Activated T-helper 9 cell treated with anti-CD3 and anti-CD28 coated beads, Interleukin-2, amount 50 U/mL, for 16 hours (primary cell): Measurements from ENCODE around the gene SCN2A.
"Not testable (repeated sequence)": the region's sequence is repeated elsewhere in the genome, so short reads cannot be mapped to it uniquely, and the experiment has no call there.

ENCODE experiments used
- DNase-seq: peaks from one replicate; pipeline ENCODE4 v3.0.0-alpha.2; 2020; ENCODE audit warnings: low read depth

The SCN2A gene

DNA sequence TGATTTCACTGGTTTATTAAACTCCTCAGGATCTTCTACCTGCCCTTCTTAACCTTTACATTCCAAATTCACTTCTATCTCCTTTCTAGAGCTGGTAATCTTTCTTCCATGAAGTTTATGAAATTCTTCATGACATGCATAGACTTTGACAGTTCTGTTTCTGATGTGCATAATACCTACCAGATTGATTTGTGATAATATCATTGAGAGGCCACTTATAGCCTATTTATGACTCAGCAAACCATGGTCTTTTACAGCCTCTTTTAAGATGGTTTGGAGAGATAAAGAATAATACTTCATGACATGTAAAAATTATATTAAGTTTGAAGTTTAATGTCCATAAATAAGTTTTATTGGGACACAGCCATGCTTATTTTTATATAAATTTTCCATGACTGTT is 14.0 kb downstream of the SCN2A start:
- no peak for DNase-seq

DNA sequence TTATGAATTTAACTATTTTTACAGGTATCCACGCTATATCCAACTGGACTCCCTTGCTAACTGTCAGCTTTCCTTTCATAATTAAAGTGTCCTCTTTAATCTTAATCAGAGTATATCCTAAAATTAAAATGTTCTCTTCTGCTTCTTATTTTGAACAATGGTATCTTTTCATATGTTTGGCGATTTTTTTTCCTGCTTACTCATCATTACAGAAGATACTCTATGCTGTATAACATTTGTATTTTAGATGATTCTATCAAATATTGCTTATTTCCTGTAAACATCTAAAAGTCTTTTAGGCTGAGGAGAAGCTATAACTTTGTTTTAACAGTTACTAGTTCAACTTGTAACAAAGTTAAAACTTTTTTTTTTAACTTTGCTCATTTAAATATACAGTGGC is 17.4 kb downstream of the SCN2A start:
- DNase-seq: no peak

DNA sequence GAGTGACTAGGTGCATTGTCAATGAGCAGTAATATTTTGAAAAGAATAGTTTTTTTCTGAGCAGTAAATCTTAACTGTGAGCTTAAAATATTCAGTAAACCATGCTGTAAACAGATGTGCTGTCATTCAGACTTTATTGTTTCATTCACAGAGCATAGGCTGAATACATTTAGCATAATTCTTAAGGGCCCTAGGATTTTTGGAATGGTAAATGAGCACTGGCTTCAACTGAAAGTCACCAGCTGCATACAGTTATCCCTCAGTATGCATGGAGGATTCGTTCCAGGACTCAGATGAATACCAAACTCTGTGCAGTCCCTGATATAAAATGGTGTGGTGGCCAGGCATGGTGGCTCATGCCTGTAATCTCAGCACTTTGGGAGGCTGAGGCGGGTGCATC is 21.1 kb downstream of the SCN2A start:
- DNase-seq: not testable (repeated sequence)

DNA sequence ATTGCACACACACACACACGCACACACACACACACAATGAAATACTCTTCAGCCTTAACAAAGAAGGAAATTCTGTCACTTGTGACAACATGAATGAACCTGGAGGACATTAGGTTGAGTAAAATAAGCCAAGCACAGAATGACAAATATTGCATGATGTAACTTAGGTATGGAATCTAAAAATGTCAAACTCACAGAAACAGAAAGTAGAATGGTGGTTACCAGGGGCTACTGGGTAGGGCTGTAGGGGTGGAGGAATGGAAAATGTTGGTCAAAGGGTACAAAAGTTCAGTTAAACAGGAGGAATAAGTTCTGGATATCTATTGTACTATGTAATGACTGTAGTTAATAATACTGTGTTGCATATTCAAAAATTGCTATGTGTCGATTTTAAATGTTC is 29.5 kb downstream of the SCN2A start:
- no peak for DNase-seq

DNA sequence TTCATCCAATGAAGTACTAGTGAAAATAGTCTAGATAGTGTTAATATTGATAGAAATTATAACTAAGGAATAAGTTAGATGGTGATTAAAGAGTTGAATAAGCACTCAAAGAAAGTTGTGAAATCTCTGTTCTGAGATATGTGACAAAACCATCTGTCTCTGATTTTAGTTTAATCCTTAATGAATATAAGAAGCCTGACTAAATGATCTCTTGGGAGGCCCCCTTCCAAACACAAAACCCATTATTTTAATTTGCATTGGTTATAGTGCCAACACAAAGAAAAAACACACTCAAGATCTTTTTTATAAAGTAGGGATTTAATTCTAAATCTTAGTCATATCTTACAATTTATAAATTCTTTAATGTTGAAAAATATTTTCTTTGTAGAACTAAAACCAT is 34.0 kb downstream of the SCN2A start:
- DNase-seq: no peak

DNA sequence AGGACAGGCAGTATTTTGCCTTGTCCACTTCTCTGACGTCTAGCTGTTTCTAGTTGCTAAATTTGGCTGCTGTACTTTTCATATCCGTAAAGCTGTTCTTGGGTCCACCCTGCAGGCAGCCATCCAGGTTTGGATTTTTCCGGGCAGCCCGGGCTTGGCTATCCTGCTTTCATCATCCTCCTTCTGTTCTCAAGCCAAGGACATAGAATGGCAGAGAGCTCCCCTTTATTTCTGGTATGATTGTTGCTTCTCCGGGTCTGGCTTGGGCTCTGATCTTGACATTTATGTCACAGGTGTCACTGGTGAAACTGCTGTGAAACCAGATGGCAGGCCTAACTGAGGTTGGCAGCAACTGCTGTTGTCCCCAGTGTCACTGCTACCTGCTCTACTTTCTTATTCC is 35.5 kb downstream of the SCN2A start:
- DNase-seq: no peak

DNA sequence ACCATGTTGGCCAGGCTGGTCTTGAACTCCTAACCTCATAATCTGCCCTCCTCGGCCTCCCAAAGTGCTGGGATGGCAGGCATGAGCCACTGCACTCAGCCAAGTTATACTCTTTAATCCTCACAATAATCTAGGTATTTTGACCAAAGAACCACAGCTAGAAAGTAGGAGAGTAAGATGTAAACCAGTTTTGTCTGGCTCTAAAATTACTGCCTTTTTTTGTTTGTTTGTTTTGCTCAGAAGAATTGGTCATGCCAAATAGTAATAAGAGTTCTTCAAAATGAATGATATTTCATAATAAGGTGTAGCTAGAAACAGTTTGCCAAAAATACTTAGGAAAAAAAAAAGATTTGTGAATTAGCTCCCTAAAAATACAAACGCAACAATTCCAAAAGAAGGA is 36.7 kb downstream of the SCN2A start:
- no peak for DNase-seq

DNA sequence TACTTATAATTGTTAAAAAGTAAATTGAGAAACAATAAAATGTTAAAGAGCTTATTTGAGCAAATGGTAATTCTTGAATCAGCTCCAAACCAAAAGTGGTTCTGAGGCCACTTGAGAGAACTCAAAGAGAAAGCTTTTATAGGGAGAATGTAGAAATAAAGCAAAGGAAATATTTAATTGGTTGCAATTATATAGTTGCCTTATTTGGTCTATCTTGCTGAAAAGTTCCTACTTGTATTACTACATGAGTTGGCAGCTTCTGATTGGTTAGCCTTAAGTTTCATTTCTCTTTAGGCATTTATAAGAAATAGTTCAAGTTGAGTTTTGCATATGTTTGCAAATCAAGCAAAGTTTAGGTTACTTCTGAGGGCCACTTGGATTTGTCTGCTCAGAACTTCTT is 38.1 kb downstream of the SCN2A start:
- DNase-seq: no peak

DNA sequence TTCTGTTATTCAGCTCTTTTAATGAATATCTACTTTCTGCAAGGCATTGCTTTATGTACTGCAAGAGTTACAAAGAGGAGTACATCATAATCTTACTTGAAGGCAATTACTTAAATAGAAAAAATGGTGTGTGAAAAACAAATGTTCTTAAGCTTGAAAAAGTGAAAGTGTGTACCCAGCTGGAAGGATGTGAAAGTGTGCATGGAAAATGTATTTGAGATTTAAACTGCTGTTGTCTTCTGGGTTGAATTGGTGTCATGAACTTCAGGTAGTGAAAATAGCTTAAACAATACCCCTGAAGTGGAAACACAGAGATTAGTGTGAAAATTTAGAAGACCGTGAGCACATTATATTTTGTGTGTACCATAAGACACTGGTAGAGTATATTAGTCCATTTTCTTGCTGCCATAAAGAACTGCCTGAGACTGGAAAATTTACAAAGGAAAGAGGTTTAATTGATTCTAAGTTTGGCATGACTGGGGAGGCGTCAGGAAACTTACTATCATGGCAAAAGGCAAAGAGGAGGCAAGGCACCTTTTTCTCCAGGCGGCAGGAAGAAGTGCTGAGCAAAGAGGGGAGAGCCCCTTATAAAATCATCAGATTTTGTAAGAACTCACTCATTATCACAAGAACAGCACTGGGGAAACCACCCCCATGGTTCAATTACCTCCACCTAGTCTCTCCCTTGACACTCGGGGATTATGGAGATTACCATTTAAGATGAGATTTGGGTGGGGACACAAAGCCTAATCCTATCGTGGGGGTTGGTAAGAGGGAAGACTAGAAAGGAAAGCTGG is 38.8 kb downstream of the SCN2A start:
- DNase-seq: no peak

DNA sequence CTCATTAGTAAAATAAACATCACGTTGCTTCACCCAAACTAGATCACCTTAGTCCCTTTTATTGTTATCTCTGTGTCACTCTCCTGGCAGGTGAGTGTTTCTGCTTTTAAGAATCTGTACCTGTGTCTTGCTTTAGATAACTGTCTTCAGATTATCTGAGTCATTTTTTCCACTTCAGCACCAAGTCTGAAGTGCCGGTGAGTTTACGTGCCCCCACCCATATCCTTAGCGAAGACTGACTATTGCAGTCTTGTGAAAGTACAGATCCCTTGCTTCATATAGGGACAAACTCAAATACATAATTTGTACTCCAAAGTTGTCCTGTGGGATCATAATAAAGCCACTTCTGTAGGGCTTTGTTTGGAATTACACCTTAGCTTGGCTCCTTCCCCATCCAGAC is 41.1 kb downstream of the SCN2A start:
- no peak for DNase-seq

DNA sequence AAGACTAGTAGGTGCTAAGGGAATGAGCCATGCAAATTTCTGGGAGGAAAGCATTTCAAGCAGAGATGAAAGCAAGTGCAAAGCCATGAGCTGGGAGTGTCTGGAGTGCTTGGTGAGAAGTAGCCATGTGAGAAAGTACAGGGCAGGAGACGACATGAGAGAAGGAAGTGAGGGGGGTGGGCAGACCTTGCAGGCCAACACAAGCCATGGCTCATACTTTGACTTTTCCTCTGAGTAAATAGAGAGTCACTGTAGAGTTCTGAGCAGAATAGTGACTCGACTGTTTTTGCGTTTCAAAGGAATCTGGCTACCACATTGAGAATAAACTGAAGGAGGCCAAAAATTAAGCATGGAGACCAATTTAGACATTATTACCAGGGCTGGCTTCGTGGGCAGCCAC is 42.2 kb downstream of the SCN2A start:
- DNase-seq: no peak

DNA sequence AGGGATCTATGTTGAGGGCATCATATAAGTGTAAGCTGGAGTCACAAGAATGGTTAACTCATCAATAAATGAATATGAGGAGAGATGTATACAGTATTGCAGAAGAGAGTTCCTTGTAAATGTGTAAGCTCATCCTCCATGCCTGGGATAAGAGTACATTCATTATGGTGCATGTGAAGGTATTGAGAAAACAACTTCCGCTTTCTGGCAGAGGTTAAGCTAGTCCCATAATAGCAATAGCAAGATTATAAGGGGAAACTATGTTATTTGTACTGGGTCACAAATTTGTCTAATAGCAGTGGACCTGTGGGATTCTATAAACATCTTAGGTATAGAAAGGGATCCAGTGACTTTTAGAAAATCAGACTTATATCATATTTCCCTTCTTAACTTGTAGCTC is 44.1 kb downstream of the SCN2A start:
- DNase-seq: no peak

DNA sequence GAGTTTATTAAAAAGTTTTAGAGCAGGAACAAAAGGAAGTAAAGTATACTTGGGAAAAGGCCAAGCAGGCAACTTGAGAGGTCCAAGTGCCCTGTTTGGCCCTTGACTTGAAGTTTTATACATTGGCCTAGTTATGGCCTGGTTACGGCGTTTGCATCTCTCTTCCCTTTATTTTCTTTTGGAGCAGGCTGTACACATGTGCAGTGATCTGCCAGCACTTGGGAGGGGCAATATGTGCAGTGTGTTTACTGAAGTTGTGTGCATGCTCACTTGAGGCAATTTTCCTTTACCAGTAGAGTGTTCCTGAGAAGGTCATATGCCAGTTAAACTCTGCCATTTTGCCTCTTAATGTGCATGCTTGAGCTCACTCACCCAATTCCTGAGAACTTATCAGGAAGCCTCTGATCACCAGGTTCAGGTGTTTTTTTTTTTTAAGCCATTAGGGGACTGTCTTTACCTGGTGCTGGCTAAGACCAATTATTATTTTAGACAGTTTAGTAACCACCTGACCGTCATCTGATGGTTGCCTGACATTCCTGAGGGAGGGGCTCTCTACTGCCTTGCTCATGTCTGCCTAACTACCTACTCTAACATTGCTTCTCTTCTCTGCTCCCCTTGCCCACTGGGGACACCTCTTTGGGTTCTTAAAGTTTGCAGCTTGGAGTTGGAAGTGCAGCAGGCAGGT is 48.0 kb downstream of the SCN2A start:
- DNase-seq: no peak

DNA sequence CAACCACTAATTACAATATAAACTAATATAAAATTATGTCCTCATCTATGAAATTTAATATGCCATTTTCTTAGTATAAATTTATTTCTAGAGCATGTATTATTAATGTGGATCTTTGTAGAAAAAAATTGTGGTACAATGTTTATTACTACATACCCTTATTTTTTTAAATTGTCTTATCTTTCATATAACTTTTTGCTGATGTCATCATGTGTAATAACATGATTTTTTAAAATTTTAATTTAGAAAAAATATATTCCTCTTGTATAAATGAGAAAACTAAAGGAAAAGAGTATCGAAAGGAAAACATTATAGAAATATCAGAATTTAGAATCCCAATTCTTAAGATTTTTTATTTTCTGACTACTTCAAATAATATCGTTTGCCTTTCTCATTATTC is 49.9 kb downstream of the SCN2A start:
- no peak for DNase-seq

DNA sequence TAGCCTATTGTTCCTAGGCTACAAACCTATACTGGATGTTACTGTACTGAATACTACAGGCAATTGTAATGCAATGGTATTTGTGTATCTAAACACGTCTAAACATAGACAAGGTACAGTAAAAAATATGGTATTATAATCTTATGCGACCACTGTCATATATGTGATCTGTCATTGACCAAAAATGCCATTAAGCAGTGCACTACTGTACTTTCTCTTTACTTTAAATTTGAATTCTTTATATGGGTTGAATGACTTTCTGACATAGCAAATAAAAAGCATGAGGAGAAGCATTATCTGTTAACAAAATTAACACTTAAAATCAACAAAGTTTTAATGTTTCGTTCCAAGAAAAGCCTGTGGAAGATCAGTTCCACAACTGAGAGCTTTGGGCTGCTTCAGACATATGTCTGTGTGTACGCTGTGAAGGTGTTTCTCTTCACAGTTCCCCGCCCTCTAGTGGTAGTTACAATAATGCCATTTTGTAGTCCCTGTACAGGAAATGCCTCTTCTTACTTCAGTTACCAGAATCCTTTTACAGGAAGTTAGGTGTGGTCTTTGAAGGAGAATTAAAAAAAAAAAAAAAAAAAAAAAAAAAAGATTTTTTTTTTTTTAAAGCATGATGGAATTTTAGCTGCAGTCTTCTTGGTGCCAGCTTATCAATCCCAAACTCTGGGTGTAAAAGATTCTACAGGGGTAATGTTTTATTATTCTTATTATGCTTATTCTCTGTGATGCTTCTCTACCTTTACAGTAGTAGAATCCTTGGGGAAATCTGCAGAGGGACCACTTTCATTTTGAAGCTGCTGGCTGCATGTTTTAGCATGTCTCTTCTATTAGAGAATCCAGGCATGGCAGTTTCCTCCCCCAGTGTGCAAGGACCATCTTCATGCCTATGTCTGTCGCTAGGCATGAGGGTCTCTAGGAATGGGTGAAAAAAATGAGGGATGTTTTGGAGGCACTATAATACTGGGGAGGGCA is 54.5 kb downstream of the SCN2A start:
- DNase-seq: no peak

DNA sequence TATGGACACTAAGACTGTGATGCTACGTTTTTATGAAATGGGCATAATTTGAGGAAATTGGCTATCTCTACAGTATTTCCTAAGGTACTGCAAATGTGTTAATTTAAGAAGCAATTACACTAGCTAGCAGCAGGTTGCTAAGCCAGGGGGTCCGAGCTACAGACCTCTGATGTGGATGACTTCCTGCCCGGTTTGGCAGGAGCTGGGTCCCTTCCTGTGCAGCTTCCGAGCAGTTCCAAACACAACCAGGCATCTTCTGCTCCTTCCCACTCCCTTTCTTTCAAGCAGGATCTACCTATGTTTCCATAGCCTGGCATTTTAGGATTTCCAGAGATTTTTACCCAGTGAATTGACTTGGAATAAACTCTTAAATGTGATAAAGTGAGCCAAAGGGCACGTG is 55.7 kb downstream of the SCN2A start:
- no peak for DNase-seq

DNA sequence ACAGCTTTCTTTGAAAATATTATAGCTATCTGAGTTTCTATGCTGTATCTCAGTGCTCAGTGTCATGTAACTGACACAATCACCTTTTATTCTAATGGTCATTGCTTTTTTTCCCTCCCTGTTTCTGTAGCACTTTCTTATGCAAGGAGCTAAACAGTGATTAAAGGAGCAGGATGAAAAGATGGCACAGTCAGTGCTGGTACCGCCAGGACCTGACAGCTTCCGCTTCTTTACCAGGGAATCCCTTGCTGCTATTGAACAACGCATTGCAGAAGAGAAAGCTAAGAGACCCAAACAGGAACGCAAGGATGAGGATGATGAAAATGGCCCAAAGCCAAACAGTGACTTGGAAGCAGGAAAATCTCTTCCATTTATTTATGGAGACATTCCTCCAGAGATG is 56.4 kb downstream of the SCN2A start:
- DNase-seq: no peak

DNA sequence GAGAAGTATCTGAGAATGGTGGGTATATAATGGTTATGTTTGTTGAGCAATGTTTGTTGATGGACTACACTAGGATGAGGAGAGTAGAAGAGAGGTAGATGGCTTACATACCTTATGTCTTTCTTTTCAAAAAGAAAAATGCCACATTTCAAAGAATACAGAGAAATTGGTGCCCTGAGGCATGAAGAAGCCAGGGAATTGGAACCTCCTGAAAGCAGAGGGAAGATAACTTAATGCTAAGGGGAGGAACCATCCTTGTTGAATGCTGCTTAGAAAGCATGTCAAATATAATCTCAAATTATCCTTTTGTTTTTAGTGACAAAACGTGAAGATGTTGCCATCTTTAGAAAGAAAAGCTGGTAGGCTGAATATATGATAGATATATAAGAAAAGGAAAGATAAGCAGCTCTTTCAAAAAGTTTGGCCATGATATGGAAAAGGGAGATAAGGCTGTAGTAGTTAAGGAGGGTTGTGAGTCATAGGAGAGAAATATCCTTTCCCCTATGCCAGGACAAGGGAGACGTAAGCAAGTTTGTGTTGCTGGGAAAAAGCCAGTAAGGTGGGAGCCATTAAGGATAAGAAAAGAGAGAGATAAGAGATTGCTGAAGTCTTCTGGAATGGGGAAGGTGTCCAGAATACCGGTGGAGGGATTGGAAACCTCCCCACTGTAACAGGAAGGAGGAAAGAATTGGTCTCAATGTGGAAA is 66.3 kb downstream of the SCN2A start:
- DNase-seq: no peak

DNA sequence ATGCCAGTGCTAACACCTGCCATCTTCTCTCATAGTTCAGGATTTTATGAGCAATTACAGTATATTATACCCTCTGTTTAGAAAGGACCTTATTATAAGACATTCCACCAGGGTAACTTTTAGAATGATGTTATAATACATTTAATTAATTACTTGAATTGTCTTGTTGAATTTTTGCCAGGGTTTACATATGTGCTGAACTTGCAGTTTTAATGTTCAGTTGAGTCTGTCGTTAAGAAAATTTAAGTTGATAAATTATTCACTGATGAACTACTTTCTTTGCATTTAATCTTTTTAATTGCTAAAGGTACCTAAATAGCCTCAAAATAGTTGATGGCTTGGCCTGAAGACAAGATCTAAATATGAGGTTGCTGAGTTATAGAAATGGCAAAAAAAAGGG is 68.1 kb downstream of the SCN2A start:
- DNase-seq: no peak

DNA sequence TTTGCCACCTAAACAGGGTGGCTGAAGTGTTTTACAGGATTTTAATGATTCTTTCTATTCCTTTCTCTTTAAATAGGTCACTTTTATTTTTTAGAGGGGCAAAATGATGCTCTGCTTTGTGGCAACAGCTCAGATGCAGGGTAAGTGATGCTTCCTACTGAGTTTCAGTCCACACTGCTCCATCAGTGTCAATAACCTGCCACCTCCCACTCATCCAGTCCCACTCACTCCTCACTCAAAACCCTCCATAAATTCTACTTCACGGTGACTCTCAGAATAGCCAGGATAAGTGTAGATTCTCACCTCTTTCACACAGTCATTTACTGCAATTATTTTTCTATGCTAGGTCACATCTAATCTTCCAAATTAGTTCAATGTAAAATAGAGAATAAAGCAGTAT is 72.7 kb downstream of the SCN2A start:
- no peak for DNase-seq

DNA sequence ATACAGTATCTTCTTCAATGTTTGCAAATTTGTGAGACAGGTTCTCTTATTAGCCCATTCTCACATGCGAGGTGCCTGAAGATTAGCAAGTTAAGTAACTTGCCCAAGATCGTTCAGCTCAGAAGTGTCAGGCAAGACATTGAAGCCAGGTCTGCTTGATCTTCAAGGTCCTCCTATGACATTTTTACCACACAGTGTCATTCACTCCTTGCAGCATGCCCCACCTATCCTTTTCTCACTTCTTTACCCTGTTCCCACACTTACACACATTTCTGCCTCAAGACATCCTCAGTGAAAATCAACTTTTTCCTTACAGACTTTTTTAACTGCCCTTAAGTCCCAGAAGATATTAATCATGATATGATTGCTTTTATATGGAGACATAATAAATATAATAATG is 73.8 kb downstream of the SCN2A start:
- DNase-seq: no peak

DNA sequence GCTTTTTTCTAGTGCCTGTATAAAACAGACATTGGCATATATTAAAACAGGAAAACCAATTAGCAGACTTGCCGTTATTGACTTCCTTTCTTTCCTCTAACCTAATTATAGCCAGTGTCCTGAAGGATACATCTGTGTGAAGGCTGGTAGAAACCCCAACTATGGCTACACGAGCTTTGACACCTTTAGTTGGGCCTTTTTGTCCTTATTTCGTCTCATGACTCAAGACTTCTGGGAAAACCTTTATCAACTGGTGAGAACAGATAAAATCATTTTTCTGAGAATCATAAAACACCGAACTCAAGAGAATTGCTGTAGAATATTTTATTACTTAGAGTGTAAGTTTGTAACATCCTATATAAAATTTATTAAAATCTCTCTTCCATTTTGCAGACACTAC is 74.3 kb downstream of the SCN2A start:
- no peak for DNase-seq
